Keratinocyte (primary cell): ENCODE data around the gene IGFBP1. TPM values are rescaled to one million over a fixed set of nuclear protein-coding genes. Genes with fewer than 3 reads are reported as not detected.
"Not testable (repeated sequence)": the region's sequence is repeated elsewhere in the genome, so short reads cannot be mapped to it uniquely, and the experiment has no call there.

Source experiments
- DNase-seq: peaks from one replicate; pipeline ENCODE4 v3.0.0-alpha.2; 2011; ENCODE audit warnings: low read depth, missing footprints, low spot score
- FAIRE-seq: peaks from 2 replicates; lab custom pipeline; 2011; peaks lifted over from hg19 to GRCh38; lab: Jason Lieb, UNC
- H2AFZ ChIP-seq: 2 replicates; pipeline ENCODE4 v1.6.0; 2012; ENCODE audit warnings: low read length, control low read depth, inconsistent platforms; ENCODE audit not compliant: control insufficient read depth
- H3K27ac ChIP-seq: 2 replicates; pipeline ENCODE4 v1.5.1; 2011; ENCODE audit warnings: low read length; ENCODE audit not compliant: control insufficient read depth, insufficient read depth
- H3K27me3 ChIP-seq: 3 replicates; pipeline ENCODE4 v1.6.0; 2011; ENCODE audit warnings: low read length; ENCODE audit not compliant: control insufficient read depth, insufficient read depth; ENCODE audit errors: extremely low read depth
- H3K36me3 ChIP-seq, 2 experiments: 2 replicates in 1 of 2; 3 replicates in 1 of 2; pipeline ENCODE4 v1.5.1; 2011; ENCODE audit warnings: low read length in 2 of 2, mild to moderate bottlenecking in 1 of 2; ENCODE audit not compliant: control insufficient read depth in 2 of 2, insufficient read depth in 2 of 2; ENCODE audit errors: extremely low read depth in 1 of 2
- H3K4me1 ChIP-seq: 3 replicates; pipeline ENCODE4 v1.5.1; 2011; ENCODE audit warnings: low read length; ENCODE audit not compliant: control insufficient read depth, insufficient read depth; ENCODE audit errors: extremely low read depth
- H3K4me2 ChIP-seq: 3 replicates; pipeline ENCODE4 v1.6.0; 2011; ENCODE audit warnings: low read depth, low read length; ENCODE audit not compliant: control insufficient read depth, insufficient read depth; ENCODE audit errors: extremely low read depth
- H3K4me3 ChIP-seq, 3 experiments: fragments of 200-600 bp in 1 of 3; sonication (generic) in 1 of 3; 2 replicates in 2 of 3; 3 replicates in 1 of 3; pipeline ENCODE4 v1.5.1; 2011 to 2016; ENCODE audit warnings: low read length in 3 of 3, mild to moderate bottlenecking in 3 of 3, control low read depth in 2 of 3, inconsistent platforms in 1 of 3, low read depth in 1 of 3, mixed read lengths in 1 of 3, mixed run types in 1 of 3, moderate library complexity in 1 of 3; ENCODE audit not compliant: control insufficient read depth in 2 of 3, insufficient read depth in 2 of 3; ENCODE audit errors: extremely low read depth in 1 of 3
- H3K79me2 ChIP-seq: 2 replicates; pipeline ENCODE4 v1.6.0; 2012; ENCODE audit warnings: low read length; ENCODE audit not compliant: control insufficient read depth, insufficient read depth
- H3K9ac ChIP-seq: 3 replicates; pipeline ENCODE4 v1.6.0; 2011; ENCODE audit warnings: low read length; ENCODE audit not compliant: control insufficient read depth, insufficient read depth; ENCODE audit errors: extremely low read depth
- H3K9me1 ChIP-seq: 3 replicates; pipeline ENCODE4 v1.6.0; 2011; ENCODE audit warnings: low read length; ENCODE audit not compliant: control insufficient read depth, insufficient read depth; ENCODE audit errors: extremely low read depth
- H3K9me3 ChIP-seq: 2 replicates; pipeline ENCODE4 v1.5.1; 2012; ENCODE audit warnings: low read depth, low read length; ENCODE audit not compliant: control insufficient read depth
- H4K20me1 ChIP-seq: 3 replicates; pipeline ENCODE4 v1.6.0; 2011; ENCODE audit warnings: low read length; ENCODE audit not compliant: control insufficient read depth, insufficient read depth; ENCODE audit errors: extremely low read depth
- dilution Hi-C: fragments of 300-500 bp; cut with MboI; formaldehyde crosslinking; loops from one replicate; pipeline ENCODE4 v1.7.0; 2020; ENCODE audit warnings: low sequenced_read_pairs; ENCODE audit not compliant: extremely low pct_ligation_motif_present
- polyA plus RNA-seq, 5 experiments: library from polyadenylated mRNA; depleted of rRNA in 3 of 5; stranded (reverse) in 3 of 5; stranded (forward) in 1 of 5; unstranded in 1 of 5; fragments of >200 nt; gene quantifications; 1 replicate in 1 of 5; 2 replicates in 3 of 5; 3 replicates in 1 of 5; pipeline versions ENCODE4 v1.2.1 to v1.2.3, GENCODE V29; 2011 to 2012; ENCODE audit warnings: missing spikeins in 2 of 5, low read depth in 1 of 5, low replicate concordance in 1 of 5

The IGFBP1 gene
- polyA plus RNA-seq, 1 donor (not counting 4 experiments of a cell fraction or from before 2014, with no cell fraction given): not detected

DNA sequence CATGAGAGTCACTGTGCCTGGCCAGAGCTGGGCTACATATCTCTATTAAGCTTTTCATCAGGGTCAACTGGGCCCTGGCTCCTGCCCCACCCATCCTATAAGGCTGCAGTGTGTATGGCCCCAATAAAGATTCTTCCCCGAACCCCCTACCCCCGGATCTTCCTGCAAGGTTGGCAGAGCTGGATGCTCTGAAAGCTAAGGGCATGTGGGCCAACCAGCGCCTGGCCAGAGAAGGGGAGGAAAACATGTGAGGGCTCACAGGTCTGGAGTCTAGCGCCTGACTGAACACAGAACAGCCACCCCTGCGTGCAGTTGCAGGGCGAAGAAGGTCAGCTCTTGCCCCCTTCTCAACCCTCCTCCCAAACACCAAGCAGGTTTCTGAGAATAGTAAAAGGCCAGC, 39.6 kb upstream of the IGFBP1 start:
- H3K9ac ChIP-seq, H3K36me3 ChIP-seq, dilution Hi-C loops: not testable (repeated sequence)

DNA sequence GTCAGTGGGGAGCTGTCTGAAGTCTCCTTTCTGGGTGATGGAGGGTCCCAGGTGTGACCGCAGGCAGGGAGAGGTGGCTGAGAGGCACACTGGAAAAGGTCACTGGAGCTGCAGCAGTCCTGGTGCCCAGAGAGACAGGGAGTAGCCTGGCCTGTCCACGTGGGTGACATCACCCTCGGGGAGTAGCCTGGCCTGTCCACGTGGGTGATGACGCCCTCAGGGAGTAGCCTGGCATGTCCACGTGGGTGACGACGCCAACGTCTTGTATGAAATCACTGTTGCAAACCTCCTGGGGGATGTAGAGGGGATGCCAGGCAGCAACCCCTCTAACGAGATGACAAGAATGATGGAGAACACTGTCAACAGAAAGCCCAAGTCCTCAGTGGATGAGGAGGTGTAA, 35.3 kb upstream of the IGFBP1 start:
- H3K4me1 ChIP-seq, H2AFZ ChIP-seq, H3K4me2 ChIP-seq, H3K36me3 ChIP-seq, FAIRE-seq, H3K27me3 ChIP-seq, dilution Hi-C loops, H4K20me1 ChIP-seq, H3K79me2 ChIP-seq, H3K9me3 ChIP-seq, H3K4me3 ChIP-seq, H3K27ac ChIP-seq, H3K9ac ChIP-seq, DNase-seq, H3K9me1 ChIP-seq: not testable (repeated sequence)

More for the DNA sequence above, 39.6 kb upstream of the IGFBP1 start:
- not testable (repeated sequence) for H3K9me1 ChIP-seq, H3K4me3 ChIP-seq, H3K27ac ChIP-seq, H3K79me2 ChIP-seq, H3K4me1 ChIP-seq, H3K27me3 ChIP-seq, H2AFZ ChIP-seq, H3K4me2 ChIP-seq, H3K9me3 ChIP-seq, FAIRE-seq, H4K20me1 ChIP-seq, DNase-seq

DNA sequence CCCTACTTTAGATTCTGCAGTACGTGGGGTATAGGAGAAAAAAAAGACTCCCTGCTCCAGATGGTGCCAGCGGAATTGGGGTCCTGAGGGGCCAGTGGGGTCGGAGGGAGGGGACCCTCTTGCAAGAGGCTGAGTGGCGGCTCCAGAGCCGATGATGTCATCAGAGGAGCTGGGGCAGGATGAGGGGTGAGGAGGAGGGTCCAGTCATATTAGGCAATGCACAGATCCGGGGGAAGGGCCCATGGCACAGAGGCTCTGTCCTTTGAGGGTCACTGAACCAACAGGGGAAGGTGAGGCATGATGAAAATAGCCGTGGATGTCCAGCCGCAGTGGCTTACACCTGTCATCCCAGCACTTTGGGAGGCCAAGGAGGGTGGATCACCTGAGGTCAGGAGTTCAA, 34.8 kb upstream of the IGFBP1 start:
- H3K4me3 ChIP-seq, H3K9ac ChIP-seq, H3K27ac ChIP-seq, H3K4me1 ChIP-seq, DNase-seq, H2AFZ ChIP-seq, dilution Hi-C loops, H3K4me2 ChIP-seq, H3K79me2 ChIP-seq, H3K9me3 ChIP-seq, FAIRE-seq, H3K9me1 ChIP-seq, H3K36me3 ChIP-seq, H3K27me3 ChIP-seq, H4K20me1 ChIP-seq: not testable (repeated sequence)

DNA sequence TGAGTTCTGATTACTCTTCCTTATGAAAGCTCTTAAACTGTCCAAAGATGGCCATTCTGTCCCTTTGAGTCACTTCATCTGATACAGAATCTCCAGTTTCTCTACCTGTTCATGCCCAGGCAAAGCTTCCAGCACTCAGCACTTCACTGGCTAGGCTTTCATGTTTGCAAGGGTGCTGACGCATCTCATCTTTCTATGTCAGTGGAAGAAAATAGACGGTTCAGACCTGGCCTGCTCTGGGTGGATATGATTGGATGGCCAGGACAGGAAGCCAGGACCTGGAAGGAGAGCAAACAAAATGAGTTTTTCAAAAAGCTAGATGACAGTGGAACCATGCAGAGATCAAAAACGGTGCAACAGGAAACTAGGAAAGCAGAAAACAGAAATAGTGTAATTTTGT, 32.6 kb upstream of the IGFBP1 start:
- H3K9me3 ChIP-seq, H3K27me3 ChIP-seq, H3K36me3 ChIP-seq, H3K4me2 ChIP-seq, H4K20me1 ChIP-seq, H3K9me1 ChIP-seq, H3K4me1 ChIP-seq, H3K4me3 ChIP-seq, FAIRE-seq, H3K9ac ChIP-seq, dilution Hi-C loops, H2AFZ ChIP-seq, H3K27ac ChIP-seq, DNase-seq, H3K79me2 ChIP-seq: not testable (repeated sequence)

DNA sequence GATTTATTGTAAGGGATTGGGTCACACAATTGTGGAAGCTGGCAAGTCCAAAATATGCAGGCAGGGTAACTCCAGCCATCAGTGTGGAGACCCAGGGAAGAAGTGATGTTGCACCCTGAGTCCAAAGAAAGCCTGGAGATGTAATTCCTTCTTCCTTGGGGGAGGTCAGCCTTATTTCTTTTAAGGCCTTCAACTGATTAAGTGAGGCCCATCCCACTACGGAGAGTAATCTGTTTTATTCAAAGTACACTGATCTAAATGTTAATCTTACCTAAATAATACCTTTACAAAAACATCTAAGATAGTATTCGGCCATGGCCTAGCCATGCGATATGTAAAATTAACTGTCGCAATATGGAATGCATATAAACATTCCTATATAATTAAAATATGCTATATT, 31.4 kb upstream of the IGFBP1 start:
- H3K9me1 ChIP-seq, H2AFZ ChIP-seq, H3K4me2 ChIP-seq, H3K27ac ChIP-seq, H4K20me1 ChIP-seq, DNase-seq, H3K4me1 ChIP-seq, H3K36me3 ChIP-seq, H3K4me3 ChIP-seq, H3K27me3 ChIP-seq, H3K79me2 ChIP-seq, H3K9ac ChIP-seq, H3K9me3 ChIP-seq, dilution Hi-C loops, FAIRE-seq: not testable (repeated sequence)
